Activated T-cell treated with anti-CD3 and anti-CD28 coated beads for 48 hours (primary cell): ENCODE results near the gene LSM5.

Source experiments
- DNase-seq: peaks from one replicate; pipeline ENCODE4 v3.0.0-alpha.2; 2020; ENCODE audit warnings: low read depth

LSM5 gene

GRCh38 chr7:32490127-32490796, at the start of gene LSM5:
Gene LSM5, minus strand, starts transcription at chr7:32490380. Its CDS starts 15 bp downstream, at chr7:32490365.
- DNase-seq, result peak; percentile 84

DNA sequence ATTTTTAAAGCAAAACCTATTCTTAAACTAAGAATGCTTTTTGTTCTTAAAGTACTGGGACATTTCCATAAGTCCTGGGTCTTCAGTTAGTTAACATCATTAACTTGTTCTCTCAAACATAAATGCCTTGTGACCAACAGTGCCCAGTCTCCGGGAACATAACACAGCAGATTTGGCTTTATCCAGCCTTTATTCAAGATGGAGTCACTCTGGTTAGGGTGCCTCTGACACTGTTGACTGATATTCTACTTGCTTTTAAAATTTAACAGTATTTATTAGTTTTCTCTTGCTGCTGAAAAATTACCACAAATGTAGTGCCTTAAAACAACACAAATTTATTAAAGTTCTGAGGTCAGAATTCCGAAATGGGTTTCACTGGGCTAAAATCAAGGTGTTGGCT, 49.2 kb upstream of the LSM5 start:
- no peak for DNase-seq

GRCh38 chr7:32537760-32538159, 47.6 kb upstream of the LSM5 start:
- no peak for DNase-seq

DNA sequence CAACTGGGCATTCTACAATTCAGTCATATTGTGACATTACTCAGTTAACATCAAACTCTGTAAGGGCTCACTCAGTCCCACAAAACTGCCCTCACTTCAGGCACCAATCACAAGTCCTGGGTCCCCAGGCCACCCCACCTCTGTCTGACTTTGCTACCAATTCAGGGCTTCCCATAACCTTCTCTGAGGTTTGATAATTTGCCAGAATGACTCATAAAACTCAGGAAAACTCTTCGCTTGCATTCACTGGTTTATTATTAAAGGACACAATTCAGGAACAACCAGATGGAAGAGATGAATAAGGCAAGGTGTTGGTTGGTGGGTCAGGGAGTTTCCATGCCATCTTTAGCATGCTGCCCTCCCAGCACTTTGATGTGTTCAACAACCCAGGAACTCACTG, 46.4 kb upstream of the LSM5 start:
- no peak for DNase-seq

- DNase-seq, result no peak
Observed at GRCh38 chr7:32536016-32536415, 45.8 kb upstream of the LSM5 start.

DNA sequence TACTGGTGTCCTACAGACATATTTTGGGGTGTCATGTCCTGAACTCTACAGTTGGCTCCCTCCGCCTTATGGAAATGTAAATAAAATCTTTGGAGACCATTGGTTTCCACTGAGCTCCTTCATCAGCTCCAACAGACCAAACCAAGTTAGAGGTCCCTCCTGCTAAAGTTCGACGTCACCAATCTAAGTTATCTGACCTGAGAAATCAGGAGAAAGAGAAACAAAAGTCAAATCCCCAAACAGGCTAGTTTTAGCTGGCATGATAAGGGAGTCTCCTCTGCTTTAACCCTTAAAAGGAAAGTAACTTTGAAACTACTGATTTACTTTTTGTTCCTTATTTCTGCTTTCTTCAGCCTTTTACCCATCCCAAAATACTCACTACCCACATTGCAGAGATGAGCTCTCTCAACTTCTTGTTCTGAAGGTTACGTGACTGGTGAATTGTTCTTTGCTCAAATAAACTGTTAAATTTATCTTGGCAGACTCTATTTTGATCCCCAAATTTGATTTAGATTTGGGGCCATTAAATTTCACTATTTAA, 45.1 kb upstream of the LSM5 start:
- DNase-seq, result no peak

DNA sequence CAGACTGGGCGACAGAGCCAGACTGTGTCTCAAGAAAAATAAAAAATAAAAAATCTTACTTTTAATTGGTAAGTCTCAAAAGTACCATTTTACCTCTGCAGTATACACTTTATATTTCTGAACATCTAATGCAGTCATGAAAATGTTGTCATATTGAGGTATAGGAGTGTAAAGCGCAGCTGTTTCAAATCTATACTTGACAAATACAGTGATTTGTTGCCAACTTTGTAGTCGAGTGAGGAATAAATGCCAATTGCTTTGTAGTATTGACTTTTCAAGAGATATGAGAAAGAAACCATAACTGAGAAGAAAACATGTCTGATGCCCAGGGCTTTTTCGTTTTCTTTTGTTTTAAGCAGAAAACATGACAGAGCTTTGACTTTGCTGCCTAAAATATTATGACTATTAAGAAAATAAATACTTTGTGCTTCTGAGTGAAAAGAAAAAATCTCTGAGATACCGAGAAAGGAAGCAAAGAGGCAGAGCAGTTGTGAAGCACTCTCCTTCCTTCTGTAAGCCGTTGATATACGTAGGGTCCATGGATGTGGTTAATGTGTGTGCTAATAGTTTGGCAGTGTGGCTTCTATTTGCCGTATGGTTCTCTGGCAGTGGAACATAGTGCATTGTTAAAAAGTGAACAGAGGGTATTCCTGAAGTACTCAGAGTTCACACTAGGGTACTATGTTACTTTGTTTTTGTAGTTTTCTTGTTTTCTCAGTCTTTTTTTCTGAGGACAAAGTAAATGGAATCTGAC, 43.3 kb upstream of the LSM5 start:
- no peak for DNase-seq

DNA sequence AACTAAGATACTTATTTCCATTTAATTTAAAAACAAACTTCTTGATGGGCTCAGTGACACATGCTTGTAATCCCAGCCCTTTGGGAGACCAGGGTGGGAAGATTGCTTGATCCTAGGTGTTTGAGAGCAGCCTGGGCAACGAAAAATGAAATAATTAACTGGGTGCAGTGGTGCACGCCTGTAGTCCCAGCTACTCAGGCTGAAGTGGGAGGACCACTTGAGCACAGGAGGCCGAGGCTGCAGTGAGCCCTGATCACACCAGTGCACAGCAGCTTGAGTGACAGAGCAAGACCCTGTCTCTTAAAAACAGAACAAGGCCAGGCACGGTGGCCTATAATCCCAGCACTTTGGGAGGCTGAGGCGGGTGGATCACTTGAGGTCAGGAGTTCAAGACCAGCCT, 42.5 kb upstream of the LSM5 start:
- no peak for DNase-seq

DNA sequence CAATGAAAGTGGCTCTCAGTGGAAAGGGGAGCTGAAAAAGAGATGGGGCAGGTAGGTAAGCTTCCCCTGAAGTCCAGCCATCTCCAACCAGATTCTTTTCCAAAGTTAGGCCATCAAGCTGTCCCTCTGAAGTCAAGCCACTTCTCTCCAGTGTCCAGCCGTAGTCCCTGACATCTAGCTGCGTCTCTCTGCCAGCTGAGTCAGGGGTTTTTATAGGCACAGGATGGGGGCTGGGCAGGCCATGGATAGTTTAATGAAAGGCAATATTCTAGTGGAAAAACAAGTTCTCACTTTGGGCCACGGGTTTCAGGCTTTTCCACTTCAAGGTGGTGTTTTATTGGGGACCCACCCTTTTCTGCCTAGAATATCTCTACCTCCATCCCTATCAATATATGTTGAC, 41.9 kb upstream of the LSM5 start:
- no peak for DNase-seq

GRCh38 chr7:32531402-32531801, 41.2 kb upstream of the LSM5 start:
- no peak for DNase-seq

GRCh38 chr7:32525839-32526238, 35.7 kb upstream of the LSM5 start:
- DNase-seq, result no peak

DNA sequence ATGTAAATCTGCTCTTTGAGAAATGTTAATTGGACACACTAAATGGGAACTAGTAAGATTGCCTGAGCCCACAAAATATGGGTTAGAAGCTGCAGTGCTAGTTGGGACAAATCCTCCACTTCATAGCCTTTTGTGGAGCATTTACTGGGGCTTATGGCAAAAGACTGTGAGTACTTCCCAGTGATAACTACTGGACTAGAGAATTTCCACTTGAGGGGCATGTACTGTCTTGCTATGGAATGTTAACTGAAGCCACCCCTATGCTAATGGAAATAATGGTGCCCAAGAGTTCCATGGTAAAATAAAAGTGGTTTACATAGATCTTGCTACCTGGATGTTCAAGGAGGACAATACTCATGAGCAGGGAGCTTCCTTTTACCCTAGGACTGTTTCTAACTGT, 34.5 kb upstream of the LSM5 start:
- DNase-seq, result no peak

- DNase-seq, result no peak
Observed at GRCh38 chr7:32522746-32523530, 32.8 kb upstream of the LSM5 start.

DNA sequence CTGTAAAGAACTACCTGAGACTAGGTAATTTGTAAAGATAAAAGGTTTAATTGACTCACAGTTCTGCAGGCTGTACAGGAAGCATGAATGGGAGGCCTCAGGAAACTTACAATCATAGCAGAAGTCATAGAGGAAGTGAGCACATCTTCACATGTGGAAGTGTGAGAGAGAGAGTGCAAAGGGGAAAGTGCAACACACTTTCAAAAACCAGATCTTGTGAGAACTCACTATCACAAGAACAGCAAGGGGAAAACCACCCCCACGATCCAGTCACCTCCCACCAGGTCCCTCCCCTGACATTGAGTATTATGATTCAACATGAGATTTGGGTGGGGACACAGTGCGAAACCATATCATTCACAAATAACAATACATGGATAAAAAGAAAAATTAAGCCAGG, 29.6 kb upstream of the LSM5 start:
- DNase-seq, result no peak

DNA sequence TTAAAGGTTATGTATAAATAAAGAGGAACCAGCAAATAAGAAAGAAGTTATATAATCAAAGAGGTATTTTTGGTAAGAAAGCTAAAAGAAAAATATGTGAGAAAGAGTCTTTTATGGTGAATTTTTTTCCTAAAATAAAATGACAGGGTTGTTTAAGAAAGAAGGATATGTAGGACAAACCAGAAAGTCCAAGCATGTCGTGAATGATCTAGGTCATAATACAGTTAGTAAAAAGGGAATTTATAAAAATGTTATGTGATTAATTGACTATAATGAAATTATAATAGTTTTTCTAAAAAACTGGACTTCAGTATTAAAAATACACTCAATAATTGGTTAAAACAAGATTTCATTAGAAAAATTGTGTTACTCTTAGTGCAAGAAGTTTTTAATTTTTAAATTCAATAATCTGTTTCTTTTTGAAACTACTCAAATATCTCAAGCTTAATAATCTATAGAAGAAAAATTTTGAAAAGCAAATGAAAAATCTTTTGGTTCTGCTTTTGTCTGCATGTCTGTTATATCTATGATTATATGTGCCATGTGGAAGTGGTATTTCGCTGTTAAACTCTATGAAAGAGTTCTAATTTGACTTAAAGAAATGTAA, 28.5 kb upstream of the LSM5 start:
- DNase-seq, result no peak

DNA sequence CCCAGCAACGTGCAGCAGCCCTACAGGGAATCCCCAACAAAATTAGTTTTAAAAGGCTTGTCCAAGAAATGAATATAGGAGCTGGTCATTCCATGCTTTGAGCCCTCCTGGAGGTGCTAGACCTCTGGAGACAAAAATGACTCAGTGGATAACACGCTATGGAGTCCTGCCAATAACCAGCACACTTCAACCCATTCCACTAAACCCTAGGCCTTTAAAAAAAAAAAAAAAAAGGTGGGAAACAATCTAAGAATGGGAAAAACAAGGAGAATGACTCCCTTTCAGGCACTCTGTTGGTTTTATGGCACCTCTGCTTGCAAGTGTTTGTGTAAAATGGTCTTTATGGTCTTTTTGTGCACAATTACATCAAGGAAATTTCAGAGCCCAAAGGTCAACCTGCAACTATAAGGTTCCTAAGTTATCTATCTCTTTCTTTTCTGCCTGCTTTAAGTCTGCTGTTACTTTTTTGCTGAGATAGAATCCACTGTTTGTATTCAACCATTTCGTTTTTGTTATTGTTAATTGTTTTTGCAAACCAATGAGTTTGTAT, 26.4 kb upstream of the LSM5 start:
- no peak for DNase-seq

DNA sequence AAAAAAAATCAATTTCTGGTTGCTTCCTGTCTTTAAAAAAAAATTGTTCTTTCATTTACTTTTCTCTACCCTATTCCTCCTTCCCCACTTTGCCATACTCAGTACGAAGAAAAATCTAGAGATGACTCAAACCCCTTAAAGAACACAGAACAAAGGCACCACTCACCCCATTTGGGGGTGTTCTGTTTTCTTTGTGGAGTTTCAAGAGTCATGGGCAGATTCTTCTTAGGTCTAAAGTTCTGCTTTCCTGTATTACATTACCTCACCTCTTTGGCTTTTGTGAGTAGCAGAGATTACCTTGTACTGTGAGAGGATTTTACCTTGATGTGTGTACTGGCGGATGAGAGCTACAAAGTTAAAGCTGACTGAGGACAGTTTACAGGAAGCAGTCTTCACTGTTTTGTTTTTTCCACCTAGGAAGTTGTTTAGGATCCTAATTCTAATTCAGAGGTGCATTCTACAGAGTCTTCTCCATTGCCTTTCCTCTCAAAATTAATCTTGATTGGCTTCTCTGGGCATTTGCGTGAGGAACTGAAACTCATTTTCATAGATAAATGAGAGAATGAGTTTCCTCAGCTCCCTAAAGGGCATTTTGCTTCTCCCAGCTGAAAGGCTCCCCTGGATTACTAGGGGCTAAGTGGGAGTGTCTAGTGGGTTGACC, 25.8 kb upstream of the LSM5 start:
- DNase-seq, result no peak

- DNase-seq, result no peak
Observed at GRCh38 chr7:32513210-32513609, 23.0 kb upstream of the LSM5 start.

GRCh38 chr7:32511791-32512190, 21.6 kb upstream of the LSM5 start:
- DNase-seq, result no peak

DNA sequence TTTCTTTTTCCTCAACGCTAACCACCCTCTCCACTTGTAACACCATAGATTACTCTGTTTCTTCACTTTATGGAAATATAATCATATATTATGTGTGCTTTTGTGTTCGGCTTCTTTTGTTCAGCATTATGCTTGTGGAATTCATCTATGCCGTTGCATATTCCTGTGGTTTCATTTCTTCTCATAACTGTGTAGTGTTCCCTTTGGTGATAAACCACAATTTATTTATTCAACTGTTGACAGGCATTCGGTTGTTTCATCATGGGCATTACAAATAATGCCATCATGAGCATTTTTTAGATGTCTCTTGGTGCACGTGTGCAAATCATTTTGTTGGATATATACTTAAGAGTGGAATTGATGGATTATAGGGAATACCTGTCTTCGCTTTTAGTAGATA, 17.2 kb upstream of the LSM5 start:
- DNase-seq, result no peak

DNA sequence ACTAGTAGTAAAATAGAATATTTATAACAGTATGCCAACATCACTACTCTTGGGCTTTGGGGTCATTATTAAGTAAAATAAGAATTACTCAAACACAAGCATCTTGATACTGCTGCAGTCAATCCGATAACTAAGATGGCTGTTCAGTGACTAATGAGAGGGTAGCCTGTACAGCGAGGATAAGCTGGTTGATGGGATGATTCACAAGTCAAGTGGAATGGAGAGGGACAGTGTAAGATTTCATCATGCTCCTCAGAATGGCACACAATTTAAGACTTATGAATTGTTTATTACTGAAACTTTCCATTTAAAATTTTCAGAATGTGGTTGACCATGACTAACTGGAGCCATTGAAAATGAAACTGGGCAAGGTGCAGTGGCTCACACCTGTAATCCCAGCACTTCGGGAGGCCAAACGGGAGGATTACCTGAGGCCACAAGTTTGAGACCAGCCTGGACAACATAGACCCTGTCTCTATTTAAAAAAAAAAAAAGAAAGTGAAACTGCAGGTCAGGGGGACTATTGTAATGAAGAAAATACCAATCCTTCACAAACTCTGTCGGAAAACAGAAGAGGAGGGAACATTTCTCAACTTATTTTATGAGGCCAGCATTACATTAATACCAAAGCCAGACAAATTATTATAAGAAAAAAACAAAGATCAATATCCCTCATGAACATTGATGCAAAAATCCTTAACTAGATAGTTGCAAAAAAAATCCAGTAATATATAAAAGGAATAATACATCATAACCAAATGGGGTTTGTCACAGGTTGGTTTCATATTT, 16.3 kb upstream of the LSM5 start:
- no peak for DNase-seq
